ENCODE data around the gene TSPOAP1.

- TF ChIP-seq ZFP30 (CRISPR knock-in tag; IDR thresholded peaks at IDR 0.05), result no peak
- no peak for TF ChIP-seq CSDC2 (CRISPR knock-in tag; IDR thresholded peaks at IDR 0.05)
- no peak for TF ChIP-seq POU6F1 (CRISPR knock-in tag; IDR thresholded peaks at IDR 0.05; ENCODE audit: borderline replicate concordance, low read depth)
These were observed 46.2 kb downstream of the TSPOAP1 start for GRCh38 chr17:58282442-58282841.
